HAP-1 (cell line): ENCODE results near the gene L3MBTL4.

ENCODE experiments used
- DNase-seq, 2 experiments: peaks; one replicate each; pipeline ENCODE4 v3.0.0-alpha.2; 2016 to 2020; ENCODE audit warnings: low spot score in 2 of 2
- H3K27me3 ChIP-seq: fragments of 250-450 bp; sonication (Bioruptor Pico); 2 replicates; pipeline ENCODE4 v1.5.1; 2020; ENCODE audit warnings: low read depth, mild to moderate bottlenecking, moderate library complexity
- H3K36me3 ChIP-seq: fragments of 250-450 bp; sonication (Bioruptor Pico); replicated peaks from 2 replicates; pipeline ENCODE4 v1.5.1; 2020; ENCODE audit warnings: mild to moderate bottlenecking
- H3K4me1 ChIP-seq: fragments of 250-450 bp; sonication (Bioruptor Pico); 2 replicates; pipeline ENCODE4 v1.5.1; 2020; ENCODE audit warnings: mild to moderate bottlenecking
- H3K4me3 ChIP-seq: fragments of 250-450 bp; sonication (Bioruptor Pico); 2 replicates; pipeline ENCODE4 v1.5.1; 2020; ENCODE audit warnings: mild to moderate bottlenecking, moderate library complexity
- H3K9me3 ChIP-seq: fragments of 250-450 bp; sonication (Bioruptor Pico); 2 replicates; pipeline ENCODE4 v1.5.1; 2020; ENCODE audit warnings: mild to moderate bottlenecking, moderate library complexity
- in situ Hi-C: fragments of 300-500 bp; cut with MboI; formaldehyde crosslinking; loops from 3 replicates; pipeline ENCODE4 v1.14.3; 2020; ENCODE audit warnings: low sequenced_read_pairs, inconsistent platforms, mixed read lengths

L3MBTL4 gene

DNA sequence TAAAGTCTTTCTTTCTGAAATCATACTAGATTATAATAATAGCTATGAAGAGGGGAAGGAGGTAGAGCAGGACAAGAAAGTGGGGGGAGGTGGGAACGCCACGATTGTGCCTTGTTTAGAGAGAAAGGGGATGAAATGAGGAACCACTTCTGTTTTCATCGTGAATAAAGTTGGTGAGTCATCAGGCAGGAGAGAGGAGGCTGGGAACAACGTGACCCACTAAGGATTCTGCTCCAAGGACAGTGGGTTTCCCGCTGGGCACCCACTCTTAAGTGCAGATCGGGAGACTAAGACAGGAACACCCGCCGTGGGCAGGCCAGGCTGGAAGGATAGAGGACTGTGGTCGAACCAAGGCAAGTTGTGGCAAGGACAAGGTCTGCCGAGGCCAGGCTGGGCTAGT lies 158.2 kb downstream of the L3MBTL4 start:
- Histone ChIP-seq H3K27me3 (no peaks in the 10 kb centered on the region), H3K9me3 (no peaks in the 10 kb centered on the region; the same call in 1 of the 2 replicates)
- no peak for DNase-seq

DNA sequence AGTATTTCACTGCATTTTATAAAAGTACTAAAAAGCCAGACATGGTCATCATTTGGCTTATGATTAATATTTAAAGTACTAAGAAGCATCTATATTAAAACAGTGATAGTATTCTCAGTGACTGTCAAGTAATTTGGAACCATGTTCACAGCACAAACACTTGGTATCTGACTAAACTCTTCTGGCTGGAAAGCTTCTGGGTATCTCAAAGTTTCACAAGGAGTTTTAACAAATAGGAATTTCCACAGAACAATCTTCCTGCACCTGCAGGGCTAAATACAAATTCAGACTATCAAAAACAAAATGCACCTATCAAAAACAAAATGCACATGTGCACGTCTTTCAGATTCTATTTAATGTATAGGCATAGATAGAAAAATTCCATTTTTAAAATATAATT lies 158.8 kb downstream of the L3MBTL4 start:
- Histone ChIP-seq H3K27me3 (no peaks in the 10 kb centered on the region), H3K36me3 (no peaks in the 10 kb centered on the region), H3K9me3 (no peaks in the 10 kb centered on the region; the same call in 1 of the 2 replicates), H3K4me3 (no peak overlapping the region), H3K4me1 (no peaks in the 10 kb centered on the region)
- DNase-seq, result no peak
- in situ Hi-C loops, result no loop called here

More for the DNA sequence above, 158.2 kb downstream of the L3MBTL4 start:
- no peak overlapping the region for H3K4me3 ChIP-seq
- no peaks in the 10 kb centered on the region for H3K36me3 ChIP-seq
- H3K4me1 ChIP-seq, result no peaks in the 10 kb centered on the region
- in situ Hi-C loops, result no loop called here

DNA sequence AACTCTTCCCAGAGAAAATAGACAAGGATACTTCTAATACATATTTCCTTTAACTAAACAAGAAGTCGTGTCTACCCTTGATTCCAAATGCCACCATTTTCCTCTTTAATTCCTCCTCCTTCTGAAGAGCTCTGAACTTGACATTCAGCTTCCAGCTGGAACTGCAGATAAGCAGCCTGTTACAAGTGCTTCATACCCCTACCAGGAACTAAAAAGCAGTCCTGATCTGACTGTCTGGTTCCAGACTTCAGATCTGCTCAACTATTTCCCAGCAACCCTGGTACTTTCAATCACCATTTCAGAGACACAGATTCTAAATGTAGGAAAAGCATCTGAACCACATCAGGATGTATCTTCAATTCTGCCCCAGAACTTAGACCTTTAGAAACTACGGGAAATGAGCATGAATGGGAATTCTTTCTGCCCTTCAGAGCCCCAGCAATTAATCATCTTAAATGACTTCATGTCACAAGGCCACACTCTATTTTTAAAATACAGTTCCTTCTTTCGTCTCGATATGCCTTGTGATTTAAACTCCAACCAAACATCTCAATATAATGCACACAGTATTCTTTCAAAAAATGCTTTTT lies 159.5 kb downstream of the L3MBTL4 start:
- no peaks in the 10 kb centered on the region for H3K36me3 ChIP-seq
- DNase-seq, result no peak
- no peak overlapping the region for H3K4me3 ChIP-seq
- in situ Hi-C loops, result no loop called here
- H3K4me1 ChIP-seq, result no peaks in the 10 kb centered on the region
- H3K27me3 ChIP-seq, result no peaks in the 10 kb centered on the region
- no peaks in the 10 kb centered on the region; the same call in 1 of the 2 replicates for H3K9me3 ChIP-seq

DNA sequence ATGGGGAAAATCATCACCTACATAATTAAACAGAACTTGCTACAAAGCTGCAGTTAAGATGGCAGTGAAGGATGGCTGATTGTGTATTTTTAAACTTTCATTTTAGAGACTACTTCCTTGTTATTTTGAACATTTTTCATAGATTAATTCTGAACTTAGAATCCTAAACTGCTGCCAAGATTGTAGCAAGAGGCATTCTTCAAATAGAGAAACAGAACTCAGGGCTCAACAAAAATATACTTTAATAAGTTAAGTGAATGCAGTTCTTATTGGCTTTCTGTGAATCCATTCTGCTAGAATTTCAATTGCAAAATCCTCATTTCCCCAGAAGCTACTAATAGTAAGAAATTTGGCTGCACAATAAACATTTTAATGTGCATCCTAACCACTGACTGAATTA lies 160.3 kb downstream of the L3MBTL4 start:
- H3K9me3 ChIP-seq, result no peaks in the 10 kb centered on the region; the same call in 1 of the 2 replicates
- in situ Hi-C loops, result no loop called here
- no peak for DNase-seq
- H3K4me3 ChIP-seq, result no peak overlapping the region
- H3K36me3 ChIP-seq, result no peaks in the 10 kb centered on the region
- no peaks in the 10 kb centered on the region for H3K27me3 ChIP-seq
- H3K4me1 ChIP-seq, result no peaks in the 10 kb centered on the region

DNA sequence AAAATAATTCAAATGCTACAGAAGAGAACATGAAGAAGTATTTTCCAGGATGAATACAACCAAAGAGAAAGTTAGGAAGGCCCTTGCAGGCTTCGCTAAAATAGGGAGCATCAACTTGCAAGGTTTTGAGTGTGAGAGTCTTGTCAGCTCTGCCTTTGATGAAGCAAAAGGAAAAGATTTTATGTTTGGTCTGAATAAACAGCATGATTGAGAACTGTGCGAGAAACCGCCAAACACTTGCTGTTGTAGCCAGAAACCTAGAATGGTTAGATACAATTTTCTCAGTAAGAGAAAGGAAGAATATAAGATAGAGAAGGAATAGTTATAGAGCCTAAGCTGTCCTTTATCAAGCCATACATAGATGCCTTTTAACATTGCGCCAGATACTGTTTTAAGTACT lies 163.6 kb downstream of the L3MBTL4 start:
- in situ Hi-C loops, result no loop called here
- Histone ChIP-seq H3K27me3 (no peaks in the 10 kb centered on the region), H3K4me3 (no peak overlapping the region), H3K9me3 (no peaks in the 10 kb centered on the region; the same call in 1 of the 2 replicates), H3K4me1 (no peaks in the 10 kb centered on the region), H3K36me3 (no peaks in the 10 kb centered on the region)
- no peak for DNase-seq

DNA sequence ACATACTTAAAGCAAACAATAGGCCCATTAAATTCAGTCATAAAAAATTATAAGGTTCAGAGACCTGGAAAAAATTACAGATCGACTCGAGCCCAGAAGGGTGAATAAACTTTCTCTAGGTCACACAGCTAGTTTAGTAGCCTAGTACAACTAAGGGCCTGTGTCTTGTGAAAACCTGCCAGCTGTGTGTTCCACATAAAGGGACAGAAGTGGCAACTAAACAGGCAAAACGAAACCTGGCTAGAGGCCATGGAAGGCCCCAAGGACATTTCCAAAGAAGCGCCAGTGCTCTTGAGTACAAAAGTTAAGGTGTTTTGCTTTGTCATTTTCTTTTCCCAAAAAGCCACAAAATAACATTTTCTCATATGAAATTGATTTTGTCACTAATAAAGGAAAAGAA lies 164.9 kb downstream of the L3MBTL4 start:
- DNase-seq, result no peak
- no peaks in the 10 kb centered on the region; the same call in 1 of the 2 replicates for H3K9me3 ChIP-seq
- in situ Hi-C loops, result no loop called here

DNA sequence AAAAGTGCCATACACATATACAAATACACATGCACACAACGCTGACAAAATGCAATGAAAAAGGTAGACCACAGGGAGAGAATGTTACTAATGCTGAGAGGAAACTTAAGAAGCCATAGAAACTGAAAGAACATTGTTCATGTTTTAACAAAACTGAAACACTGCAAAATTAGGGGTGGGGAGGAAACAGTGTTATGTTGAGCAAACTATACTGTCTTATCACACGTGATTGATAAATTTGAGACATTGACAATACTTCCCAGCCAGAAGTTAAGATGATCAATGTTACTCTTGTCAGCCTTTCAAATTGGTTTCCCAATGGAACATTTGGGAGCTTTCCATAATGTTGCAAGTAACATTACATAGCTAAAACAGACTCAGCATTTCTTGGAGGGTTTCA lies 165.5 kb downstream of the L3MBTL4 start:
- Histone ChIP-seq H3K4me1 (no peaks in the 10 kb centered on the region), H3K9me3 (no peaks in the 10 kb centered on the region; the same call in 1 of the 2 replicates), H3K27me3 (no peaks in the 10 kb centered on the region), H3K4me3 (no peak overlapping the region), H3K36me3 (no peaks in the 10 kb centered on the region)
- no peak for DNase-seq
- in situ Hi-C loops, result no loop called here

More for the DNA sequence above, 164.9 kb downstream of the L3MBTL4 start:
- Histone ChIP-seq H3K4me1 (no peaks in the 10 kb centered on the region), H3K4me3 (no peak overlapping the region), H3K36me3 (no peaks in the 10 kb centered on the region), H3K27me3 (no peaks in the 10 kb centered on the region)

DNA sequence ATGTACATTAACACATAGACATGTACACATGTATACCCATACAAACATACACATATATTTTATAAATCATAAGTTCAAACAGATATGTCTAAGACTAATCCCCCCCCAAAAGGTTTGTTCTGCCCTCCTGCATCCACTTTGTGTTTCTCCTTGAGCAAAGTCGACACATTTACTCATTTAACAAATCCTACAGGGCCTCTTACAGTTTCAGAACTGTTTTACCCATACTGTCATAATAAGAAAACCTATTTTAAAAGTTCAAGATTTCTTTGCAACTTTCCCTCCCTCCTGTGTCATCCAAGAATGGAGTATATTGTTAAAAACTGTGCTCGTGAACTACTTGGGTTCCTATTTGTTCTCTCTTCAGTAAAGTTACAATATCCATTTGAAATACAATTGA lies 166.7 kb downstream of the L3MBTL4 start:
- Histone ChIP-seq H3K27me3 (no peaks in the 10 kb centered on the region), H3K4me3 (no peak overlapping the region), H3K36me3 (no peaks in the 10 kb centered on the region), H3K4me1 (no peaks in the 10 kb centered on the region), H3K9me3 (no peaks in the 10 kb centered on the region; the same call in 1 of the 2 replicates)
- DNase-seq, result no peak
- in situ Hi-C loops, result no loop called here

DNA sequence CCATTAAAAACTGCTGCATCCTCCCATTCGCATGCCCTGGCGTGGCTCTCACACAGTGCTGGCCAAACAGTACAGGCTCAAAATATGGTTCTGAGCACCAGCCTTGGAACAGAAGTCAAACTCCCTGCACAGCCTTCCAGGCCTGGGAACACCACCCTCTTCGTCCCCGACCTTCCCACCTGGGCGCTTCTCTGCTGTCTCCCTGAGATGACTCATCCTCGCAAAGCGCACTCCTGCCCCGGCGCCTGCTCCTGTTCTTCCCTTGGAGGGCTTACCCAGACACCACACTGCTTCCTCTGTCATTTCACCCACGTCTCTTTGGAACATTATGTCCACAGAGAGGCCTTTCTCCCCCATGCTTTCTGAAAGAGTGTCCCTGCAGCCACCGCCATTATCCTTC lies 172.7 kb downstream of the L3MBTL4 start:
- Histone ChIP-seq H3K27me3 (no peaks in the 10 kb centered on the region), H3K9me3 (no peaks in the 10 kb centered on the region), H3K4me3 (no peak overlapping the region), H3K36me3 (no peaks in the 10 kb centered on the region), H3K4me1 (no peaks in the 10 kb centered on the region)
- DNase-seq, result no peak
- in situ Hi-C loops, result no loop called here

DNA sequence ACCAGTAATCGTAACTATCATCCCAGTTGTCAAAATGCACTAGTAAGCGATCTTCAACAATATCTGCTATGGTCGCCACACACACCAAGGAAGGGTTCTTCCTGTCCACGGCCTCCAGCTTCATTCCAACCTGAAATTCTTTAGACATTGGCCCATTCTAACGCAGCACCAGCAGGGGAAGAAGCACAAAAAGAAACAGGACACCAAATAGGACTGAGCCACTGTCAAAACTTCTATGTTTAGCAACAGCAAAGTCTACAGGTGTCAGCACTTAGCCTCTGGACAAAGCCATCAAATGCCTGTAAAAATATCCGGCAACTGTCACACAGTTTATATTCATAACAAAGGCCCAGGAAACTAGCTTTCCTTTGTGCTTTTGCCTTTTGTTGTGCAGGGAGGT lies 175.0 kb downstream of the L3MBTL4 start:
- no peaks in the 10 kb centered on the region for H3K4me1 ChIP-seq
- in situ Hi-C loops, result no loop called here
- H3K36me3 ChIP-seq, result no peaks in the 10 kb centered on the region
- DNase-seq, result no peak
- no peaks in the 10 kb centered on the region for H3K27me3 ChIP-seq
- H3K4me3 ChIP-seq, result no peak overlapping the region
- H3K9me3 ChIP-seq, result no peaks in the 10 kb centered on the region

DNA sequence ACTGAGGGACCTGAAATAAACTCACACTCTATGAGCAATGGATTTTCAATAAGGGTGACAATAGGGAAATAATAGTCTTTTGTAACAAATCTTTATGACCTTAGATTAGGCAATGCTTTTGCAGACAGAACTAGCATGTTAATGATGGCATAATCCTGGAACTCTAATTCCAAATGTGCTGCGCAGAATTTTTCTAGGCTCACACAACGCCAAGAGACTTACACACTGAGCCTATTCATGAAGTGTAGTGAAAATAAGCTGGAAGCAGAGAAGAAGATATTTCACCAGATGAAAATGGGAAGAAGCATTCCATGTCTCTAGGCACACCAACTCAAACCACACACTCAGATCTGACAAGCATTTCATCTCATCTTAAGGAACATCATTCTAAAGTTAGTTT lies 178.5 kb downstream of the L3MBTL4 start:
- DNase-seq, result no peak
- in situ Hi-C loops, result no loop called here
- H3K9me3 ChIP-seq, result no peaks in the 10 kb centered on the region; the same call in 1 of the 2 replicates
- H3K36me3 ChIP-seq, result no peaks in the 10 kb centered on the region
- H3K27me3 ChIP-seq, result no peaks in the 10 kb centered on the region
- H3K4me1 ChIP-seq, result no peaks in the 10 kb centered on the region
- no peak overlapping the region for H3K4me3 ChIP-seq

DNA sequence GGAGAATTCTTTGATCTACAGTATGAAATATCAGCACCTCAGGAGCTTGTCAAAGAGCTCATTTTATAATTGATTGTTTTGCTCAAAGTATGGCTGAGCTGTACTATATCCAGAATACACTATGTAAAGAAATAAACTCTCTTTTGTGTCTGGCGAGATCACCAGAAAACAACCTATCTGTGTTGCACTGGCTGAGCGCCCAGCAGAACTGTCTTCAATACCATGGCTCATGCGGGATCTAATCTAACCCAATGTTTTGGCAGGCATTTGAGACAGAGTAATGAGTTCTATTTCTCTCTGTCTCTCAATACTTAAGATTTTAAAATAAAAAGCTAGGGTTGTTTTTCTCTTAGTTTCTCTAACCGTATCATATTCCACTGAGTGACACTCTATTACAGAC lies 192.4 kb downstream of the L3MBTL4 start:
- no peaks in the 10 kb centered on the region for H3K4me1 ChIP-seq
- DNase-seq, result no peak
- in situ Hi-C loops, result no loop called here
- H3K36me3 ChIP-seq, result no peaks in the 10 kb centered on the region
- no peak overlapping the region for H3K4me3 ChIP-seq
- H3K27me3 ChIP-seq, result no peaks in the 10 kb centered on the region
- H3K9me3 ChIP-seq, result no peaks in the 10 kb centered on the region

DNA sequence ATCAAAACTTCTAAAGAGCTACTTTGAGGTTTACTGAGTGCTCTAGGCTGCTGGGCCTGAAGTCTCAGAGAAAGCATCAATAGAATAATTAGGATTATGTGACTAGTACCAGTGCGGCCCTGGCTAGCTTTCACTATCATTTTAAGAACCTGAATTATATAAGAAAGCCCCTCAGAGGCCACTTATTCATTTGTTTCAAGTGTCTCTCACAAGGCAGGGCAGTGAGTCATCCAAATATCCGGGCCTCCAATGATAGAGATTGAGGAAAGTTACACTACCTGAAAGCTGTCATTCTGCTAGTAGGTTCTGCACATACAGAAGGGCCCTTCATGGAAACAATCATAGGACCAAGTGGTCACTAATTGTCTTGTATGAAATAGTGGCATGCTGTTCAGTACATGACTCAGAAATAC lies 193.1 kb downstream of the L3MBTL4 start:
- DNase-seq, result no peak
- Histone ChIP-seq H3K4me1 (no peaks in the 10 kb centered on the region), H3K36me3 (no peaks in the 10 kb centered on the region), H3K9me3 (no peaks in the 10 kb centered on the region), H3K27me3 (no peaks in the 10 kb centered on the region), H3K4me3 (no peak overlapping the region)
- in situ Hi-C loops, result no loop called here

DNA sequence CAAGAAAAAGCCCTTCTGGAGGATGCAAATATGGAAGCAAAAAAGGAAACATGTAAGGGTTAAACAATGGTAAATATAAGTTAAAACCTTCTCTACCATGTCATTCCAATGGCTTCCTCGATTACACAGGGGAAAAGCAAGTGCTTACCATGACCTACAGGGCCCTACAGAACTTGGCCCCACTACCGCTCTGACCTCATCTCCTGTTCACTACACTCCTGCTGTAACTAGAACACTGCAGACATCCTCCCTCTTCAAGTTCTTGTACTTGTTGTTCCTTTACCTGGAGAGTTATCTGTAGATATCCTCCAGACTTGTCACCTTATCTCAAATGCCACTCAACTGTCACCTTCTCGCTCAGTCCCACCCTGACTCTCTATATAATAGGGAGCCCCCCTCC lies 194.6 kb downstream of the L3MBTL4 start:
- Histone ChIP-seq H3K27me3 (no peaks in the 10 kb centered on the region), H3K4me3 (no peak overlapping the region), H3K9me3 (no peaks in the 10 kb centered on the region), H3K4me1 (no peaks in the 10 kb centered on the region), H3K36me3 (no peaks in the 10 kb centered on the region)
- in situ Hi-C loops, result no loop called here
- no peak for DNase-seq
